Neural cell (in vitro differentiated cells): ENCODE results near the gene NFIB. TPM values are rescaled to one million over a fixed set of nuclear protein-coding genes. Genes with fewer than 3 reads are reported as not detected.

Experiments
- H2AFZ ChIP-seq: fragments of 200-600, 300-800 bp; sonication (generic), shearing (Covaris generic); 2 replicates; pipeline ENCODE4 v1.6.0; 2014; ENCODE audit warnings: low read depth, mild to moderate bottlenecking, antibody characterized with exemption, low read length, moderate library complexity
- H3F3A ChIP-seq: fragments of 200-600 bp; shearing (Covaris generic); 2 replicates; pipeline ENCODE4 v1.6.1; 2016; ENCODE audit warnings: mild to moderate bottlenecking, moderate library complexity, mixed read lengths, antibody characterized with exemption, low read length; ENCODE audit not compliant: insufficient read depth, poor library complexity, severe bottlenecking
- H3K27ac ChIP-seq: fragments of 200-600, 300-800 bp; sonication (generic), shearing (Covaris generic); 2 replicates; pipeline ENCODE4 v1.5.1; 2014; ENCODE audit warnings: mild to moderate bottlenecking, low read length, moderate library complexity
- H3K27me3 ChIP-seq: fragments of 300-800, 200-600 bp; sonication (generic), shearing (Covaris generic); 2 replicates; pipeline ENCODE4 v1.6.0; 2014; ENCODE audit warnings: mild to moderate bottlenecking, low read depth, low read length, moderate library complexity; ENCODE audit not compliant: insufficient read depth
- H3K36me3 ChIP-seq: fragments of 300-800, 200-600 bp; sonication (generic), shearing (Covaris generic); 2 replicates; pipeline ENCODE4 v1.5.1; 2014; ENCODE audit warnings: mild to moderate bottlenecking, antibody characterized with exemption, low read length, moderate library complexity; ENCODE audit not compliant: insufficient read depth
- H3K4me2 ChIP-seq: fragments of 300-800, 200-600 bp; sonication (generic), shearing (Covaris generic); 2 replicates; pipeline ENCODE4 v1.6.0; 2014; ENCODE audit warnings: mild to moderate bottlenecking, low read length
- H3K4me3 ChIP-seq: fragments of 300-800, 200-600 bp; sonication (generic), shearing (Covaris generic); 2 replicates; pipeline ENCODE4 v1.5.1; 2014; ENCODE audit warnings: mild to moderate bottlenecking, low read length, moderate library complexity
- H3K79me2 ChIP-seq: fragments of 200-600 bp; shearing (Covaris generic); replicated peaks from 2 replicates; pipeline ENCODE4 v1.6.0; 2014; ENCODE audit warnings: mild to moderate bottlenecking, low read length, moderate library complexity; ENCODE audit not compliant: insufficient read depth
- H3K9ac ChIP-seq: fragments of 300-800, 200-600 bp; sonication (generic), shearing (Covaris generic); 2 replicates; pipeline ENCODE4 v1.6.1; 2016; ENCODE audit warnings: mild to moderate bottlenecking, low read length, mixed read lengths
- H3K9me2 ChIP-seq: fragments of 200-600 bp; shearing (Covaris generic); 2 replicates; pipeline ENCODE4 v1.6.1; 2016; ENCODE audit warnings: mild to moderate bottlenecking, low read length, mixed read lengths; ENCODE audit not compliant: insufficient read depth
- H3K9me3 ChIP-seq: fragments of 200-600, 300-800 bp; sonication (generic), shearing (Covaris generic); 2 replicates; pipeline ENCODE4 v1.6.1; 2016; ENCODE audit warnings: mild to moderate bottlenecking, mixed run types, low read length, moderate library complexity, mixed read lengths
- H4K20me1 ChIP-seq: fragments of 200-600 bp; shearing (Covaris generic); 2 replicates; pipeline ENCODE4 v1.6.1; 2016; ENCODE audit warnings: mild to moderate bottlenecking, mixed run types; ENCODE audit not compliant: insufficient read depth
- CTCF ChIP-seq: fragments of 450-650 bp; IDR thresholded peaks from 2 replicates; pipeline ENCODE4 v1.5.1; 2014; ENCODE audit warnings: antibody characterized with exemption, mild to moderate bottlenecking, moderate library complexity; ENCODE audit not compliant: poor library complexity, severe bottlenecking
- EP300 ChIP-seq: fragments of 450-650 bp; conservative IDR thresholded peaks from 2 replicates; pipeline ENCODE4 v1.6.1; 2014; ENCODE audit warnings: antibody characterized with exemption, mild to moderate bottlenecking, moderate library complexity; ENCODE audit not compliant: poor library complexity, severe bottlenecking
- EZH2 ChIP-seq: fragments of 200-600, 300-800 bp; shearing (Covaris generic), sonication (generic); IDR thresholded peaks from 2 replicates; pipeline ENCODE4 v1.6.1; 2014; ENCODE audit warnings: antibody characterized with exemption, low read length, borderline replicate concordance, mild to moderate bottlenecking; ENCODE audit not compliant: insufficient read depth, poor library complexity, severe bottlenecking
- MXI1 ChIP-seq: fragments of 450-650 bp; conservative IDR thresholded peaks from 2 replicates; pipeline ENCODE4 v1.6.1; 2014; ENCODE audit warnings: antibody characterized with exemption, mild to moderate bottlenecking; ENCODE audit not compliant: poor library complexity, severe bottlenecking
- POLR2AphosphoS5 ChIP-seq: IDR thresholded peaks from 2 replicates; pipeline ENCODE4 v1.6.1; 2012
- RAD21 ChIP-seq: fragments of 450-650 bp; conservative IDR thresholded peaks from 2 replicates; pipeline ENCODE4 v1.6.1; 2014; ENCODE audit warnings: antibody characterized with exemption, mild to moderate bottlenecking, moderate library complexity
- REST ChIP-seq: IDR thresholded peaks from 2 replicates; pipeline ENCODE4 v1.6.1; 2012; ENCODE audit warnings: borderline replicate concordance
- SMC3 ChIP-seq: fragments of 450-650 bp; conservative IDR thresholded peaks from 2 replicates; pipeline ENCODE4 v1.6.1; 2014; ENCODE audit warnings: antibody characterized with exemption, mild to moderate bottlenecking, moderate library complexity; ENCODE audit not compliant: poor library complexity
- TAF1 ChIP-seq: IDR thresholded peaks from 2 replicates; pipeline ENCODE4 v1.6.1; 2012; ENCODE audit warnings: low read depth
- polyA plus RNA-seq: library from polyadenylated mRNA; depleted of rRNA; stranded (reverse); fragments of >200 nt; gene quantifications from 2 replicates; pipeline ENCODE4 v1.2.3, GENCODE V29; 2014

NFIB gene
- polyA plus RNA-seq, 1 donor from 2014 or later = 0.73 TPM

GRCh38 chr9:14211564-14211963 is 102.4 kb downstream of the NFIB start:
- Histone ChIP-seq H3K9me2 (no peaks in the 10 kb centered on the region), H4K20me1 (no peaks in the 10 kb centered on the region), H3K79me2 (no peaks in the 10 kb centered on the region), H2AFZ (no peak overlapping the region), H3K4me2 (no peak overlapping the region), H3K27ac (no peak overlapping the region), H3F3A (no peaks in the 10 kb centered on the region), H3K9ac (no peak overlapping the region), H3K27me3 (no peaks in the 10 kb centered on the region), H3K9me3 (no peaks in the 10 kb centered on the region), H3K4me3 (no peak overlapping the region), H3K36me3 (no peaks in the 10 kb centered on the region)
- TF ChIP-seq EP300 (no peak), RAD21 (no peak), REST (no peak), POLR2AphosphoS5 (no peak)

- H3K27me3 ChIP-seq = no peaks in the 10 kb centered on the region
- no peaks in the 10 kb centered on the region for H3K9me3 ChIP-seq
- no peaks in the 10 kb centered on the region for H4K20me1 ChIP-seq
- H3K9me2 ChIP-seq = no peaks in the 10 kb centered on the region
- H3K27ac ChIP-seq = no peak overlapping the region
- no peaks in the 10 kb centered on the region for H3F3A ChIP-seq
- H3K4me3 ChIP-seq = no peak overlapping the region
- H3K79me2 ChIP-seq = no peaks in the 10 kb centered on the region
- no peaks in the 10 kb centered on the region for H3K36me3 ChIP-seq
- H3K4me2 ChIP-seq = no peak overlapping the region
- TF ChIP-seq TAF1 = no peak
- TF ChIP-seq REST = no peak
- no peak for TF ChIP-seq EP300
- TF ChIP-seq SMC3 = no peak
- no peak for TF ChIP-seq MXI1
- no peak for TF ChIP-seq RAD21
- no peak for TF ChIP-seq POLR2AphosphoS5
- TF ChIP-seq CTCF = no peak
- no peak for TF ChIP-seq EZH2
- H2AFZ ChIP-seq = no peak overlapping the region
- no peak overlapping the region for H3K9ac ChIP-seq
Observed at GRCh38 chr9:14210428-14210827, 103.5 kb downstream of the NFIB start.
